ENCODE measurements around the gene EEF2K.
"Not testable (repeated sequence)": the region's sequence is repeated elsewhere in the genome, so short reads cannot be mapped to it uniquely, and the experiment has no call there.

The EEF2K gene

DNA sequence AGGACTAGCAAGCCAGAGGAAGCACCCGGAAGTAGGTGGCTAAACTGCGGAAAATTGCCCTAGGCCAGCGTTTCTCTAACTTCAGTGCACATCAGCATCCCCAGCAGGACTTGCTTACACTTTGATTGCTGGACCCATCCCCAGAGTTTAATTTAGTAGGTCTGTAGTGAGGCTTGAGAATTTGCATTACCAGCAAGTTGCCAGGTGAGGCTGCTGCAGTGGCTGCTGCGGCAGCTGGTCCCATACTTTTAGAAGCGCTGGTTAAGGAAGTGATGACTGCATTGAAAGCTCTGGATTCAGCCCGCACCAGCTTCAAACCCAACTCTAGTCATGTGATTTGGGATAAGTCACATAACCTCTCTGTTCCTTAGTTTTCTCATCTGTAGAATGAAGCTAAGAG, 4.2 kb downstream of the EEF2K start:
- DNase-seq (ENCODE audit: low read depth, low spot score): no peak

DNA sequence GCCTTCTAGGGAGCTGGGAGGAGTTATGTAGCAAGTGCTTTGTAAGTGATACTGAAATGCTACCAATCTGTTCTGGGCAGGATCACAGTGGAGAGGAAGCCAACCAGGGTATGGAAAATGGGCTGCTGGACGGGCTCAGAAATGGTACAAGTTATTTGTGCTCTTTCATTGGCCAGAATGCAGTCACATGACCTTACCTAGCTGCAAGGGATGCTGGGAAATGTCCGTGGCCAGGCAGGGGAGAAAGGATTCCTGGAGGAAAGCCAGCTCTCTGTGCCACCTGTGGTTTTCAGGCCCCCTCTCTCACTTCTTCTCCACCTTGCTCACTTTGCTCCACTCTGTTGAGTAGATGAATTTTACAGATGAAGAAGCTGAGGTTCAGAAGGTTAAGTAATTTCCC, 4.8 kb downstream of the EEF2K start:
- no peak for DNase-seq (ENCODE audit: low read depth, low spot score)

DNA sequence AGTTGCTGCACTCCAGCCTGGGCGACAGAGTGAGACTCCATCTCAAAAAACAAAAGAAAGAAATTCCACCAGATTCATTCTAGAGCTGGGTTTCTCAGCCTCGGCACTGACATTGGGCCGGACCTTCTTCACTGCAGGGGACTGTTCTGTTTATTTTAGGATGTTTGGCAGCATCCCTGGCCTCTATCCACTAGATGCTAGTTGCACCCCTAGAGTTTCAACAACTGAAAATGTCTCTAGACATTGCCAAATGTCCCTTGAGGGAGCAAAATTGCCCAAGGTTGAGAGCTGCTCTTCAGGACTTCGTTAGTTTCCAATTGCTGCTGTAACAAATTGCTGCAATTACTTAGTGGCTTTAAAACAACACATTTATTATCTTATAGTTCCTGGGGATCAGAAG, 7.2 kb downstream of the EEF2K start:
- DNase-seq (ENCODE audit: low read depth, low spot score): no peak

DNA sequence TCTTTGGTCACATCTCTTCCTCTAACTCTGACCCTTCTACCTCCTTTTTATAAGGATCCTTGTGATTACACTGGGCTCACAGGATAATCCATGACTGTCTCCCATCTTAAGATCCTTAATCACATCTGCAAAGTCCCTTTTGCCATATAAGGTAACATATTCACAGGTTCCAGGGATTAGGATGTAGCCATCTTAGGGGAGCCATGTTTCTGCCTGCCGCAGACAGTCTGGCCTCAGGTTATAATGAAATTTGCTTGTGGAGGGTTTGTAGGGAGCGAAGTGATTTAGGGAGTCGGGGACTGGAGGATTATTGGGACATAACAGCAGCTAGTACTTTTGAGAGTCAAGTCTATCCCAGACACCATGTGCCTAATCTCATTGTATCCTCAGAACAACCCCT, 7.7 kb downstream of the EEF2K start:
- DNase-seq (ENCODE audit: low read depth, low spot score): no peak

DNA sequence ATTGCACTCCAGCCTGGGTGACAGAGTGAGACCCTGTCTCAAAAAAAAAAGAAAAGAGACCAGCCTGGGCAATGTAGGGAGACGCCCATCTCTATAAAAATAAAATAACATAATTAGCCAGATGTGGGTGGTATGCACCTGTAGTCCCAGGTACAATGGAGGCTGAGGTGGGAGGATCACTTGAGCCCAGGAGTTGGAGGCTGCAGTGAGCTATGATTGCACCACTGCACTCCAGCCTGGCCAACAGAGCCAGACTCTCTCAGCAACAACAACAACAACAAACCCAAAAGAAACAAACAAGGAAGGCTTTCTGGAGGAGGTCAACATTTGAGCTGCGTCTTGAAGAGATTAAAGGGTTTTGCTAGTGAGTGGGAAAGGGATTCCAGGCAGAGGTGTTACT, 8.3 kb downstream of the EEF2K start:
- DNase-seq (ENCODE audit: low read depth, low spot score): no peak

DNA sequence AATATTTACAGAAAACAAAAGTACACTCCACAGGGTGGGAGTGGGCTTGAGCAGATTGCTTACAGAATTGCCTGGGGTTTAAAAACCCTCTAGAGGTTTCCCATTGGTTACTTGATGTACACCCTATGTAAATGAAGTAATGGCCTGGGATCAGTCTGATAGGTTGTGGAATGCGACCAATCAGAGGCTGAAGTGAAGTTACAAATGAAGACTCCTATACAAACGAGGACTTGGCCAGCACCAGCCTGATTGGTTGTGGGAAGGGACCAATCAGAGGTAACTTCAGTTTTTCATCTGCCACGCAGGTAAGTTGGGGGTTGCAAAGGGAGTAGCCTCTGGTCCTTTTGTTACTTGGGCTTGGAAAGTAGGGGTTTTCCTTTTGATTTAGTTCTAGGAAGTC, 8.8 kb downstream of the EEF2K start:
- no peak for DNase-seq (ENCODE audit: low read depth, low spot score)

DNA sequence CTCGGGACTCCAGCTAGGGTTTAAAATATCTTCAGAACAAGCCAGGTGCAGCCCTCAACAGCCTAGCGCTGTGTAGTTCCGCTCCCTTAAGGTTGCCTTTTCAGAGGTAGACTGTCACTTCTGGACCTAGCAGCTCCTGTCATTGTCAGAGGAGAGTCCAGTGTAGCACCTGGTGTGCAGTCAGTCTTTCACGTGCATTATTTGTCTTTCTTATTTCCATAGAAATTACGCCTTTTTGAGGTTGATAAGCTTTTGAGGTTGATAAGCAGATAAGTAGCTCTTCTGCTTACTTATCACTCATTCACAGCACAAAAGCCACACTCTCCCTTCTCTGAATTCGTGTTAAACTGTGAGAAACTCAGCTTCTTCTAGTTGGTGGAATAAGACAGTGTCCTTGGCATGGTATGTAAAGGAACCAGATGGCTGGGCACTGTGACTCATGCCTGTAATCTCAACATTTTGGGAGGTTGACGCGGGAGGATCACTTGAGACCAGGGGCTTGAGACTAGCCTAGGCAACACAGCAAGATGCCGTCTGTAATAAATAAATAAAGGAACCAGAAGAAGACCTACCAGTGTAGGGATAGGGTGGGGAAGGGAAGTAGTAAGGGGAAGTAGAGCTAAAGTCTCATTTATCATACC, 10.2 kb downstream of the EEF2K start:
- no peak for DNase-seq (ENCODE audit: low read depth, low spot score)

DNA sequence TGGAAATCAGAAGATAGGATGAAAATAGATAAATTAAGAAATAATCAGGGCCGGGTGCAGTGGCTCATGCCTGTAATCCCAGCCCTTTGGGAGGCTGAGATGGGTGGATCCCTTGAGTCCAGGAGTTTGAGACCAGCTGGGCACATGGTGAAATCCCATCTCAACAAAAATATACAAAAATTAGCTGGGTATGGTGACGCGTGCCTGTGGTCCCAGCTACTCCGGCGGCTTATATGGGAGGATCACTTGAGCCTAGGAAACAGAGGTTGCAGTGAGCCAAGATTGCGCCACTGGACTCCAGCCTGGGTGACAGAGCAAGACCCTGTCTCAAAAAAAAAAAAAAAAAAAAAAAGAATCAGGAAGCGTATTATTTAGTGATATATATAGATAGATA, 10.8 kb downstream of the EEF2K start:
- not testable (repeated sequence) for DNase-seq (ENCODE audit: low read depth, low spot score)

DNA sequence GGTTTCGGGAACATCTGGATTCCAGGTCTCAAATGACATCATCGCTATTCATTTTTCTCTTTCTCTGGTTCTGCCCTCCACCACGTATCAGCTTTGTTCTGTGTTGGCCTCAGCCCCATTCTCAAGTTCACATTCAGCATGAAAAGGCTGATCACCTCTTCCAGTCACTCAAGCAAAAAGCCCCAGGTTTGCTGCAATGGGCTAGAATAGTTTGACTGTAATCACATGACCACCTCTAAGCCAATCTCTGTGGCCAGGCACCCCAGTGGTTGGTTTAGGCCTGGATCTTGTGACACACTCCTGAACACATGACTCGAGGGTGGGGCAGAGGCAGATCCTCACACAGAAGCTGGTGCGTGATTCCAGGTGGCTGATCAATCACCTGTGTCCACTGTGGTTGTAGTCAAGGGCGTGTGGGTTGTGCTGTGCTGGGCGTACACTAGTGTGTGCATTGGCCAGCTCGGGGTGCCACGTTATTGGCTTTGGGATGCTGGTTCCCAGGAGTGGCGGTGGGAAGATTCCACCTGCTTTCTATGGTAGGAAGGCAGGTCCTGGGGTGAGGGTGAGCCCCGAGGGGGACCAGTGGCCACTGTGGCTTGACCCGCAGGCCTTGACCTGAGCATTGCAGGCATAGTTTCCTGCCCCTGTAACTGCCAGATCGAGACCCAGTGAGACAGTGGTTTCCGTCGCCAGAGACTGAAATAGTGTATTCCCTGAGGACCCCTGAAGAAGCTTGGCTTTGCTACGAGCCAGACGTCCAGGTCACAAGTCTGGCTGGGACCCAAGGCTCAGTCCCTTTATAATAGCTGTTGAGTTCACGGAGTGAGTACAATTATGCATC, 12.0 kb downstream of the EEF2K start:
- DNase-seq (ENCODE audit: low read depth, low spot score): no peak

DNA sequence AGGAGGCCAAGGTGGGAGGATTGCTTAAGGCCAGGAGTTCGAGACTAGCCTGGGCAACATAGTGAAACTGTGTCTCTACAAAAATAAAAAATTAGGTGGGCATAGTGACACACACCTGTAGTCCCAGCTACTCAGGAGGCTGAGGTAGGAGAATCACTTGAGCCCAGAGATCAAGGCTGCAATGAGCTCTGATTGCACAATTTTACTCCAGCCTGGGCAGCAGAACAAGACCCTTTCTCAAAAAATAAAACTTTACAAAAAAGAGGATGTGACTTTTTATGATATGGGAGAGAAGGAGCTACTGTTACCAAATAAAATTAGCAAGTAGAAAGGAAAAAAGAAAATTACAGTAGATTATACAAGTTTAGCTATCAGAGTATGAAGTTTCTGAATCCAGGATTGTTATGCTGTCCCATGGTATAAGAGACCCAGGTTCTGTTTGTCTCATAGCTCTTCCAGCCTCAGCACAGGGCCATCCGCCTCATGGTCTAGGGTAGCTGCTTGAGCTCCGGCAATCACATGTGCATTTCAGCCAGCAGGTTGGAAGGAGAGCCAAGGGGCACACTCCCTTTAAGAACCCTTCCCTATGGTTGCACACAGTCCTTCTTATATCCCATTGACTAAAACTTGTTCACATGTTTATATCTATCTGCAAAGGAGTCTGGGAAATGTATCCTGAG, 13.5 kb downstream of the EEF2K start:
- DNase-seq (ENCODE audit: low read depth, low spot score): no peak

DNA sequence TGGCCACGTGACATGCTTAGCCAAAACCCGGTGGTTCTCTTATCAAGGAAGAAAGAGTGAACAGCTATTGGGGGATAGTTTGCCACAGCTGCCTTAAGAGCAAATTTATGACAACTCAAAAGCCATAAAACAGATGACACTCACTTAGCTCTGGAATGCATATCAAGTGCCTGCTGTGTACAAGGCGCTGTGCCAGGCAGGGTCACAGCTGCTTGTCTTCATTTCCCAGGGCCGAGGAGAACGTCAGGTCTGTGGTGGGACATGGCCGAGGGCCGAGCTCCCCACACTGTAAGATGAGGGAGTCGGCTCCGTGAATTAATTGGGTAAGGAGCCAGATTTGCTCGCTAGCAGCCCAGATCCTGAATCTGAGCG, 14.0 kb downstream of the EEF2K start:
- DNase-seq (ENCODE audit: low read depth, low spot score): no peak

DNA sequence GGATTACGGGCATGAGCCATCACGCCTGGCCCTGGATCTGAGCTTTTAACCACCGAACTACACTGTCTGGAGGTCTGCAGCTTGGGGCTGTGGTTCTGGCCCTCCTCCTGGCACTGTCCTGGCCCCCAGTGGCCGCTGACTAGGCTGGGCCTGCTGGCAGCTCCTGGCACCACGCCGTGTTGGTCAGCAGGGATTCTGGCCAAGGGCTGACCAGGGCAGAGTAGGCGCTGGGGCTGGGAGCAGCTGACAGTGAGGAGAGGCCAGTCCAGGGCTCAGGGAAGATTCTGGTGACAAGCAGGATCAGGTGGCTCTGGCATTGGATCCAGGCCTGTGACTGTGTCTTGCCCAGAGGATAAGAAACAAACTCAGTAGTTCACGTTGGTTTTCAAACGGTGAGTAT, 14.6 kb downstream of the EEF2K start:
- DNase-seq (ENCODE audit: low read depth, low spot score): no peak

DNA sequence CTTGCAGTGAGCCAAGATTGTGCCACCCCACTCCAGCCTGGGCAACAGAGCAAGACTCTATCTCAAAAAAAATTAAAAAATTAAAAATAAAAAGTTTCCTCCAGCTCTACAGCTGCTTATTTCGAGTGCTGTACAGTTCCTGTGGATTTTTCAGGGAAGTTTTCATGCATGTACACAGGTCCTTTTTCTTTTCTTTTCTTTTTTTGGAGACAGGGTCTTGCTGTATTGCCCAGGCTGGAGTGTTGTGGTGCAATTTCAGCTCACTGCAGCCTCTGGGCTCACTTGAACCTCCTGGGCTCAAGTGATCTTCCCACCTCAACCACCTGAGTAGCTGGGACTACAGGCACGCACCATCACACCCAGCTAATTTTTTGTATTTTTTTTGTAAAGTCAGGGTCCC, 15.9 kb downstream of the EEF2K start:
- DNase-seq (ENCODE audit: low read depth, low spot score): no peak

DNA sequence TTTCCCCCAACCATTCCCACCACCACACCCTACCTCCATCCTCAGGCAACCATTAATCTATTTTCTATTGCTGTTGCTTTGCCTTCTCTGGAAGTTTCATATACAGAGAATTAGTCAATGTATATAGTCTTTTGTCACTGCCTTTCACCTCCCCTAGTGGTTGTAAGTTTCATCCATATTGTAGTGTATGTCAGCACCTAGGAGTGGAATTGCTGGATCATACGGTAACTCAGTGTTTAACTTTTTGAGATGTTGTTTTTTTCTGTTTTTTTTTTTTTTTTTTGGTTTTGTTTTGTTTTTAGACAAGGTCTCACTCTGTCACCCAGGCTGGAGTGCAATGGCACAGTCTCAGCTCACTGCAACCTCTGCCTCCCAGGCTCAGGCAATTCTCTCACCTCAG, 16.9 kb downstream of the EEF2K start:
- DNase-seq (ENCODE audit: low read depth, low spot score): no peak

DNA sequence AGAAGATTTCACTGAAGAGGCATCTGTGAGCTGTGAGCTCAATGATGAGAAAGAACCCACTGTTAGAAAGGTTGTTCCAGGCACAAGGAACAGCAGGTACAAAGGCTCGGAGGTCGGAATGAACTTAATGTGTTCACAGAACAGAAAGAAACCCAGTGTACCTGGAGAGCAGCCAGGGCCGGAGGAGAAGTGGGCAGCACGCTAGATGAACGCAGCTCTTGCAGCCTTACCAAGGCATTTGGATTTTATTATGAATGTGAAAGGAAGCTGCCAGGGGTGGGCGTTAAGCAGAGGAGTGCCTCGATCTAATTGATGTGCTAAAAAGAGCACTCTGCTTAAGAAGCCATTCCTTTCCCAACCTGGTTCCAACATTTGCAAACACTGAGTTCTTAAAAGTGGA, 19.0 kb downstream of the EEF2K start:
- DNase-seq (ENCODE audit: low read depth, low spot score): no peak

DNA sequence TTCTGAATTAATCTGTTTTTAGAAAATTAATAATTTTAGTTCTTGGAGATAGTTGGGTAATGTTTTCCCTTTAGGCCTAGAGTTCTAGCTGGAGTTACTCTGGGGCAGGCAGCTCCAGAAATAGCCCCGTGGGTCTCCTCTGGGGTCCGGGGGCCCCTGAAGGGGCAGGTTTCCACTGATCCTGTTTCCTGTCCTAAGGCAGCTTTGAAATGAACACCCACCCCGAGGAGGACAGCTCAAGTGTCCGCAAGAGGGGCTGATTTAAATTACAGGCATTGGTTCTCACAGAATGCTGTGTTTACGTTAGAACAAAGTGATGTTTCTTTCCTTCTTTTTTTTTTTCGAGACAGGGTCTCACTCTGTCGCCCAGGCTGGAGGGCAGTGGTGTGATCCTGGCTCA, 23.8 kb downstream of the EEF2K start:
- no peak for DNase-seq (ENCODE audit: low read depth, low spot score)

DNA sequence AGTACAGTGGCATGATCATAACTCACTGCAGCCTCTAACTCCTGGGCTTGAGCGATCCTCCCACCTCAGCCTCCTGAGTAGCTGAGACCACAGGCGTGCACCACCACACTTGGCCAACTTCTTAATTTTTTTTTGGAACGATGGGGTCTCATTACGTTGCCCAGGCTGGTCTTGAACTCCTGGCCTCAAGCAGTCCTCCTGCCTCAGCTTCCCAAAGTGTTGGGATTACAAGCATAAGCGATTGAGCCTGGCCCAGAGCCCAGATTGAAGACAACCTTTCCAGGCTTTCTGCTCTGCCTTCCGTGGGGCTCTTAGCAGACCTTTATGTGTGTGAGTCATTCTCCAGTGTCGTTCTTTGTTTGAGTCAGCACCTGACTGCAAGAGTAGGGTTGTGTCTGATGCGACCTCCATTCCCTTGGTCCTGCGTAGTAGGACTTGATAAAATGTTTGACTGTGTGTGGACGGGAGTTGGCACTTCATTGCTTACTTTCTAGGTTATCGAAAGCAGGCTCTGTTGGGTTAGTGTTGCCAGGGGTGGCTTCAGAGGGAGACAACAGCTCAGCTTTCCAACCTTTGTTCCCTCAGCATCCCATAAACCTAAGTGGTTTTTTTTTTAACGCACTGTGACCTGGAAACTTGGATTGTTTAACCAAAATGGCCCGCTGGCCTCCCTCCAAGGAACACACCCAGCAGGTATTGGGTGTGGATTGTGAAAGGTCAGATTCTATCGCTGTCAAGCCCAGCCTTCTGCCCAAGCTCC, 26.4 kb downstream of the EEF2K start:
- no peak for DNase-seq (ENCODE audit: low read depth, low spot score)

DNA sequence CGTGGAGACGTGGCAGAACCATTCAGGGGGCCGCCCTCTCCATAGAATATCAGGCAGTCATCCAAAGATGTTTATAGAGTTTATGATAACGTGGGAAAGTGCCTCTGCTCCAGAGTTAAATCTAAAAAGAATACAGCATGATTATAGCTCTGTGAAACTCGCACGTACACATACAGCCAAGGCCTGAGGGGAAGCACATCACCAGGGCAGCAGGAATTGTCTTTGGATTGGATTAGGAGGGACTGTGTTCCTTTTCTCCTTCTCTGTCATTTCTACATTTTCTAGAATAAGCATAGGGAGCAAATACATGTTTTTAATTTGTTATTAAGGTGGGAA, 26.9 kb downstream of the EEF2K start:
- no peak for DNase-seq (ENCODE audit: low read depth, low spot score)

DNA sequence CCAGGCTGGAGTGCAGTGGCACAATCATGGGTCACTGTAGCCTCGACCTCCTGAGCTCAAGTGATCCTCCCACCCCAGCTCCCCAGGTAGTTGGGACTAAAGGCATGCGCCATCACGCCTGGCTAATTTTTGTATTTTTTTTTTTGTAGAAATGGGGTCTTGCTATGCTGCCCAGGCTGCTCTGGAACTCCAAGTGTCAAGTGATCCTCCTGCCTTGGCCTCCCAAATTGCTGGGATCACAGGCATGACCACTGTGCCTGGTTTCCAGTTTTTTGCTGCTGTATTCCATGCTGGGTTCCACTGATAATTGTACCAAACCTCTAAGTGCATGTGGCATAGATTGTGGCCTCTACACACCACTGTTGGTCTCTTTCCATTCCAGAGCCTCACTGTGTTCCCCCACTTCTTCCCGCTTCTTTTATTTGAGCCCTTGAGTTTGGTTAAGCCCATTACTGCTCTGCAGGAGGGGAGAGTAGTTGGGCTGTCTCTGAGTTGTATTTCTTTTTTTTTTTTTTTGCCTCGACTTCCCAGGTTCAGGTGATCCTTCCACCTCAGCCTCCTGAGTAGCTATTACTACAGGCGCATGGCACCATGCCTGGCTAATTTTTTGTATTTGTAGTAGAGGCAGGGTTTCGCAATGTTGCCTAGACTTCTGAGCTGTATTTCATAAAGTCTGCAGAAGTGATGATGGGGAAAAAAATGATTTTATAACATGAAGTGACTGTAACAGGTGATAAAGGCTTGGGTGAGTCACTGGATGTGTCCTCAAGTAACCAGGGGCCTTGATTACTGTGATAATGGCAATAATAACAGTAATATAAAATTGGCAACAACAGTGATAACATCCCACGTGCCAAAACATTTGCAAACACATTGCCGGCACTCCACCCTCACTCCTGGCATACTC, 30.0 kb downstream of the EEF2K start:
- DNase-seq (ENCODE audit: low read depth, low spot score): no peak

DNA sequence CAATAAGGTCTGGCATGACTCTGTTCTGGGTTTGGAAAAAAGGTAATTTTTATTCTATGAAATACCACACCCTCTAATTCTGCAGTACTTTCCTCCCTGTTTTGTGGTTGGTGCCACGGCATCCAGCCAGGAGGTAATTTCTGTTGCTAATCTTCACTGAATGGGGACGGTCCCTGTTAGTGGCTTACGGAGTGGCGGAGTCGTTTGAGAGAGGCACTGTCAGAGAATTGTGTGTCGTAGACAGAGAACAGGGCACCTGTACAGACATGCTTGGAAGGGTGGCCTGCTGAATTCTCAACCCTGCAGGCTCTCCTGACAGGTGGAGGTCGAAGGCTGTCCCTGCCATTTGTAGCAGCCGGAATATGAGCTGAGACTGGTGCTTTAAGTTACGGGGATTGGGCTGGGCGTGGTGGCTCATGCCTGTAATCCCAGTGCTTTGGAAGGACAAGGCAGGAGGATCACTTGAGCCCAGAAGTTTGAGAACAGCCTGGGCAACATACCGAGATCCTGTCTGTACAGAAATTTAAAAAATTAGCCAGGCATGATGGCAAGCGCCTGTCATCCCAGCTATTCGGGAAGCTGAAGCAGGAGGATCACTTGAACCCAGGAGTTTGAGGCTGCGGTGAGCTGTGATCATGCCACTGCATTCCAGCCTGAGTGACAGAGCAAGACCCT, 33.2 kb downstream of the EEF2K start:
- no peak for DNase-seq (ENCODE audit: low read depth, low spot score)

Data from brain pericyte (primary cell).